GM18873 (cell line): ENCODE data around the gene RNF150.

Experiments
- ATAC-seq: cut with Tn5 transposase; IDR thresholded peaks from one replicate; pipeline ENCODE4 v1.9.1; 2021; ENCODE audit warnings: mild to moderate bottlenecking, moderate library complexity, moderate number of reproducible peaks; ENCODE audit not compliant: unreplicated experiment, low FRiP score

The RNF150 gene

DNA sequence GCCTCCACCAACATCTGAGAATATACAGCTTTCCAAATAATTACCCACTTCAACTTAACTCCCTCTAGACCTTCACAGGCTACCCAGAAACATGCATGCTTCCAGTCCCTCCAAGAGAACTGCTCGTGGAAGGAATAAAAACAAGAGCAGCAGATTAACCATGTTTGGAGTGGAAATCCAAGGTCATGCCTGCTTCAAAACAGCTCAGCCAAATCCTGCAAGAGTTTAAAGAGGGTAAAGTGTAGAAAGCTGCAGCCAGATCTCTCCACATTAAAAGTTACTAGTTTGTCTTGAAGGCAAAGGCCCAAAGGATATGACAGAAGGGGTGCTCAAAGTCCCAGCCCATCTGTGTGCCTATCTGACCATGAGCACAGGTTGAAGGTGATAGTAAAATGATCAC lies 139.3 kb downstream of the RNF150 start:
- ATAC-seq: no peak

DNA sequence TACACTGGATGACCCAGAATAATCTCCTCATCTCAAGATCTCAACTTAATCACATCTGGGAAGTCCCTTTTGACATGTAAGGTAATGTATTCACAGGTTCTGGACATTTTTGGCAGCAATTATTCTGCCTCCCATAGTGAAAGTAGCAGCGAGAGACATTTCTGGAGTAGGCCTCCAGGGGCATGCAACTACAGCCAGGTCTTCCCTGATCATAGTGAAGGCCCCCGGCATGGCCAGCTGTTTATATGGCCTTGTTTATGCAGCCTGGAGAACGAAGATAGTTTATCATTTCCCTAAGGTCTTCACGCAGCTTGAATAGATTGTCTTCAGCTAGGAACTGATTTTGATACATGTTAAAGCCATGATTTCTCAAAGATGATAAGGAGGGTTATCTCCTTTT lies 139.9 kb downstream of the RNF150 start:
- ATAC-seq: no peak

DNA sequence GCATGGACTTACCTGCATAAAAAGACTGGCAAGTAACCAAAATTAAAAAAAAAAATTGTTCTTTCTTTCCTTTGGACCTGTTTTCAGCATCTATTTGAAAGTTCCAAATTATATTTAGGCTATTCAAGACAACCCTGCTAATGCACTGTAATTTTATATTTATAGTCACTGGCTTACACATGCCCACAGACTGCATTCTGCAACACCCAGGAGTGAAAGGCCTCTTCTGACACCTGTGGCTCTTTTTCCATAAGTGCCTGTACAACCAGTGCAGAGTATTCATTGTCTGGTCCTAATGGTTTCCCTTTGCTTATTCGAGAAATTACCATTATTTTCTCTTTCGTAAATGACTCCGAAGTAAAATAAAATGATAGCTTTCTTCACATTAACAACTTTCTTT lies 143.3 kb downstream of the RNF150 start:
- ATAC-seq: no peak

DNA sequence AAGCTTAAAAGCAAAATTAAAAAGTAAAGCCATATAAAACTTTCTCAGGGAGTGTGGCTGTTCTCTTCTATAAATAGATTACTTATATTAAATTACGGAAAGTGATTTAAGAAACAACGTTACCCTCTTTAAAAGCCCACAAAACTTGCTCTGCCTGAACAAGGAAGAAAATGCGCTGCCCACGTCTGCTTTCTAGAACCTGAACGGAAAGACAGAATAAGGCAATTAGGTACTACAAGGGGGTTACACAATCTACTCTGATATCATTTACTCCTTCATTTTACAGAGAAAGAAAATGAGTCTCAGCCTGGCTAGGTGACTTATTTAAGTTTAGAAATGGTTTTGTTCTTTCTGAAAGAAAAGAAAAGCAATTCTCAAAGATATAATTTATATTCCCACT lies 147.2 kb downstream of the RNF150 start:
- no peak for ATAC-seq

DNA sequence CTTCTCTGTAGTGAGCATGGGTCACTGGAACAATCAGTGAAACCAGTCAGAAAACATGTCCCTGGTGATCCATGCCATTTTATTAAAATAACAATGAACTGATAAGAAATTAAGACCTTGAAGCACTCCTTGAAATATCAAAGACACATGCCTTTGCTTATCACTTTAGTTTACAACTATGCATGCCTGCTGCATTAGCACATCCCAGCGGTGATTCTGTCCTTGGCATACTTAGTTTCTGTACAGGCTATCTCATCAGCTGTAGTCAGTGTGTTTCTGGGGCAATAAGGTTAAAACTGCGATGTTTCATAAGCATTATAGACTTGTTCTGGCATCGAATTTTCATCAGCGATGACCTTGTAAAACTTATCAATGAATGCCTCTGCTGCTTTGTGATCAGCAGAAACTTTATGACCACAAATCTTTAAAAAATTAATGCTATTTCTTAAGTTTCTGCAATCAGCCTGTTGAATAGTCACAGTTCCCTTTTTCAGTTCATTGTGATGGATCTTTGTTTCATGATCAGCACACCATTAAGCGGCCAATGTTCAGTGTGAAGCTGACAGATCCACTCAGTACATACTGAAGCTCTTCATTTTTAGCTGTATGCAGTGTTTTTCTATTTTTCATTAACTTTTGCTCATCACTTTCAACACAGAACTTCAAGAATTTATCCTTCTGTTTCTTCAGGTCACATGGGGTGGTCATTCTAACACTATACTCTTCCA lies 150.5 kb downstream of the RNF150 start:
- ATAC-seq: no peak

DNA sequence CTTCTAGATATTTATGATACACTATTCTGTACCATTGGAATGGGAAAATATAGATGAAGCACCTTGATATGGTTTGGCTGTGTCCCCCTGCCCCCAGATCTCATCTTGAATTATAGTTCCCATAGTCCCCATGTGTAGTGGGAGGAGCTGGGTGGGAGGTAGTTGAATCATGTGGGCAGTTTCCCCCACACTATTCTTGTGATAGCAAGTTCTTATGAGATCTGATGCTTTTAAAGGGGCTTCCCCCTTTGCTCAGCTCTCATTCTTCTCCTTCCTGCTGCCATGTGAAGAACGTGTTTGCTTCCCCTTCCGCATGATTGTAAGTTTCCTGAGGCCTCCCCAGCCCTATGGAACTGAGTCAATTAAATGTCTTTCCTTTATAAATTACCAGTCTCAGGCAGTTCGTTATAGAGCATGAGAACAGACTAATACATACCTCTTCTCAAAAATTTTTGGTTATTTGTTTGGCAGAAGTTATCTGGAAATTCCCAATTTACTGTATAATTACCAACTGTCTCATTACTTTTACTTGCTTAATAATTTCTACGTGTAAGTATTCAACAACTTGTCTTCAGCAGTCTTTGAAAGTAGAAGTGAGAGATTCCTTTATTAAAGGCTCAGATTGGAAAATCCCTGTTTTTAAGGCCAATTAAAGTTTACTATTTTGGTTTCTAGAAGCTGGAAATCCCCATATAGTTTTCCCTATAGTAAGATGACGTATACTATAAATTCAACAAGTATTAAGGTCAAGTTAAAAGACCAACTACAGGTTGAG lies 152.7 kb downstream of the RNF150 start:
- ATAC-seq: no peak

DNA sequence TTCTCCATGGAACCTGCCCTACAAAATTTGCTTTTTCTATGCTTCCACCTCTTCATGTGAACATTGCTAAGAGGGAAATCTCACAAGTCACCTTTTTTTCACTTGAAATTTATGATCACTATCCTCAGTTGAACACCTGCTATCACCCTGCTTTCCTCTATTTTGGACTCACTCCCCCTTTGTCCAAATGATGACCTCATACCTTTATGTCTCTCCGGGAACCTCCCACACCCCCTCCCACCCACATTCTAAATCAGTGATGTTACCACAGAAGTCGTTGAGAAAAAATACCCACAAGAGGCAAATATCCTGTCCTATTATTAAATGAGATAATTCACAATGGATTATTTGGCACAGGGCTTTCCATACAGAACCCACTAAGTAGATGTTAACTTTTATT lies 156.5 kb downstream of the RNF150 start:
- ATAC-seq: no peak

DNA sequence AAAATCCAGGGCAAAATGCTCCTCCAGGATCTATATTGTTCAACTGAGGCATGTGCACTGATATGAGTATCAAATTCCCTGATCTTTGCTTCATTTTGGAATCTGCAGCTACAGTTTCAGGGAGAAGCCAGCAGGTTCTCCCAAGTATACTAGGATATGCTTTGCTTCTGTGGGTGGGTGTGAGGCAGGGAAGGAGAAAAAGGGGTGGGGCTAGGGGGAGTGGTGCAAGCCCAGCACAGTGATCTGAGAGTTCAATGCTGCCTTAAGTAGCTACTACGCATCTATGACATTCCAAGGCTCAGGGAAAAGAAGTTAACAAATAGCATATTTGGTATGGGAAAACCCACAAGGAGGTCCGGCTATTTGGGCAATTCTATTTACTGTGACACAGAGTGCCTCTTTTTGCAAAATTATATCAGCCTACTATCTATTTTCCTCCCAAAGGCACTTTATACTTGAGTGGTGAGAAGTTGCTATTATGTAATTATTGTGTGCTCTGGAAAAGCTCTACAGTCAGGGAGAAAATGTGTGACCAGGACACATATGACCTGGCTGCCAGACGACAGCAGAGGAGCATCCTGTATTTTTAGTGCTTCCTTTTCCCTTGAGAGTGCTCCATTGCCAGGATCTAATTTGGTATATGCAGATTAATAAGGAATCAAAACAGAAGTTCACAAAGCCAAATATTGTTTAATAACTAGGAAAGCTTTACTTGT lies 162.0 kb downstream of the RNF150 start:
- no peak for ATAC-seq

DNA sequence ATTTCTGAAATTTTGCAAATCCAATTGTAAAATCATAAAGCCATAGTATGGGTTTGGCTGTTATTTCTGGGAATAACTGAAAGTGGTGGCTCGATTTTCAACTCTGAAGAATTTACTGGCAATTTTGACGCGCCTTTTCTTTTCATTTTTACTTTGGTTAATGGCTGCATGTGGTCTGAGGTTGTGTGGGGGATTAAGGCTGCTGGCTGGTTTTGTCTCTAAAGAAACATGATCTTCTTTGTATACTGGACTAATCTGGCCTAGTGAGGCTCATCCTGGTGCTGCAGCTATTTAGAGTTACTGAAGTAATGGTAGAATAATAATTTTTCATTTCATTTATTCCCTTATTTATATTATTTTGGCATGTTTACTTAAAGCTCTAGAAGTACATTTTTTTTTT lies 164.0 kb downstream of the RNF150 start:
- ATAC-seq: no peak

DNA sequence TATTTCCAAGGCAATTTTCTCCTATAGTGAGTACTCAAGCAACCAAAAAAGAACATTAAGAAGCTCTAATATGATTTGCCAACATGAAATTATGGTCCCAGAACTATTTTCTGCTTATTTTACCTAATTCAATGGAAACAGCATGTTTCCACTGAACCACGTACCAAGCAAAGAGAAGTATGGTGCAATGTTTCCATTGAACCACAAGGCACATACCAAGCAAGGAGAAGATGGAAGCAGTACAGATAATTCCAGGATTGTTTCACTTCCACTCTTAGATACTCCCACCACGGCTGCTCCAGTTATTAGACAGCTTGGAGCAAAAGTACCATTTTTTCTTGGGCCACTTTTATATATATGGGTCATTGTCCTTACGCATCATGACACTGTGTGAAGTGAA lies 164.9 kb downstream of the RNF150 start:
- no peak for ATAC-seq

DNA sequence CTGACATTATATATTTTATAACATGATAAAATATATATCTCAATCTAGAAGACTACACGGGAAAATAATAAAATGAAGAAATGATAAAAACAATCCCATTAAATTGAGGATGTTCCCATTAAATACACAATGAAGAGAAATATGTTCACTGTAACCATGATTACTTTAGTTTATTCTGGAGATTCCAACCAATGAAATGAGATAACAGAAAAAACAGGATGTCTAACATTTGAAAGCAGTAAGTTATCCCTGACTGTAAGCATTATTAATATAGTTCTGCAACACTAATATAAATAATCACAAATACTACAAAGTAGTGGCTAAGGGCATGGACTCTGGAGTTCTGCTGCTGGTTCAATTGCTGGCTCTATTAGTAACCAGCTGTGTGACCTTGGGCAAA lies 169.4 kb downstream of the RNF150 start:
- no peak for ATAC-seq

DNA sequence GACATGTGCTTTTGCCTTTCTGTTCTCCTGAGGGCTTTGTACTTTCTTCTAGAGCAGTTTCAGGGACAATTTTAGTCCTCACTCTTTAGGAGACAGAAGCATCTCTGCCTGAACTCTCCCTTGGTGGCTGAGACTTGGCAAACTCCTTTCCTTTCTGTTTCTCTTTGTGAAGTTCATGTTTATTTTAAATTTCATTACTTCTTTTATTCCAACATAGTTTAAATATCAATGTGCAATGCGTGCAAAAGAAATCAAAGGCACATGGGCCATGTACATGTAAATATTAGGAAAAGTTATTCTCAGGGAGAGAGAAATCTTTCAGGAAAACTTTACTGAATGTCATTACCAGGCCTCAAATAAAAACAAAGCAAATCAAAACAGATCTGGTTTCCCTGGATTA lies 177.6 kb downstream of the RNF150 start:
- no peak for ATAC-seq

DNA sequence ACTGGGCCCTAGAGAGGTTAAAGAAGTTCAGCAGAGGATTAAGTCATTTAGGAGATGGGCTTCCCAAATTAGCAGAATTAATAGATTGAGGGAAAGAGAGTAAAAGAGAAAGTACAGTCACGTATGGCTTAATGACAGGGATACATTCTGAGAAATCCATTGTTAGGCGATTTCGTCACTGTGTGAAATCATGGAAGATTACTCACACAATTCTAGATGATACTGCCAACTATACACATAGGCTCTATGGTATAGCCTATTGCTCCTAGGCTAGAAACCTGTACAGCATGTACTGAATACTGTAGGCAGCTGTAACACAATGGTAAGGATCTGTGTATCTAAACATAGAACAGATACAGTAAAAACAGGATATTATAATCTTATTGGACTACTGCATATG lies 180.6 kb downstream of the RNF150 start:
- ATAC-seq: no peak

DNA sequence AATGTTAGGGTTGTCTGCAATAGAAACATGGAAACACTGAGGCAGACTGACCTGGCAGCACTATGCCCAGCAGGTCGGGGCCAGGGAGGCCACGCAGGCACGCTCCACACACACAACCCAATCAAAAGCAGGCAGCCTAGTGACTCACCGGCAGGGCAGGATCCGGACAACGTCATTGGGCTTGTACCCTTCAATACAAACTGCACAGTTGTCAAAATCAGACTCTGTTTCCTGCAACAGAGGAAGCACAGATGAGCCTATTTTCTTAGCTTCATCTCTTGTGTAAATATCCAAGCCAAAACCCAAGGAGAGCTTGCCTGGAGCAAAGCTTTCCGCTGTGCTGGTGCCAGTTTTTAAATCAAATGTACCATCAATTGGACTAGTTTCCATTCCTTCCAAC lies 185.8 kb downstream of the RNF150 start:
- ATAC-seq: no peak

DNA sequence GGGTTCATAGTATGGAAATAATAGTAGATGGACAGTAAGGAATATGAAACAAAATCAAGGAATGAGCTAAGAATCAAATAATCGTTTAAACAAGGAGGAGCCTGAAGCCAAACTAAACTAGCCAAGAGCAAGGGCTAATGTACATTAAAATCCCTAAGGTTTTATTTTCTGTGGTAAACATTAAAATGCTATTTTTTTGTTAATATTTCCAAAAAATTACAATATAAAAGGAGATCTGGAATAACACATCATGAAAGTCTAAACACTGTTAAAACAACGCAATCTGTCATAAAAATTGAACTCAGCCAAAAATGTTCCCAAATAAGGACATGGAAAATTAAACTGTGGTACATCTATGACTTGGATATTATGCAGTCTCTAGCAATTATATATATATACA lies 188.2 kb downstream of the RNF150 start:
- ATAC-seq: no peak

DNA sequence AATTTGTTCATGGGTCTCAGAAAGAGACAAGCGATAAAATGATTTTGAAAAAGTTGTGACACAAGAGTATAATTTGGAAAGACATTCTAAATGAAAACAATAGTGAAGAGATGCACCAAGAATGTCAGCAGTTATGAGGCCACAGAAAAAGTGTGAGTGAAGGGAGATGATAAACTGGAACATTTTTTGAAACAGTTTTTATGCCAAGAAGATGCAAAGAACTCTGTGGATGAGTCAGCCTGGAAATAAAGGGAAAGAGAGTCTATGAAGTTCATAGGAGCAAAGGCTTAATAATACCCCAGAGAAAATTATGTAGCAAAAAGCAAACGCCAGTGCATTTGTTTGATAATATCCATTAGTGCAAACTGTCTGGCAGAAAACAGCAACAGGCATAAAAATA lies 188.7 kb downstream of the RNF150 start:
- no peak for ATAC-seq

DNA sequence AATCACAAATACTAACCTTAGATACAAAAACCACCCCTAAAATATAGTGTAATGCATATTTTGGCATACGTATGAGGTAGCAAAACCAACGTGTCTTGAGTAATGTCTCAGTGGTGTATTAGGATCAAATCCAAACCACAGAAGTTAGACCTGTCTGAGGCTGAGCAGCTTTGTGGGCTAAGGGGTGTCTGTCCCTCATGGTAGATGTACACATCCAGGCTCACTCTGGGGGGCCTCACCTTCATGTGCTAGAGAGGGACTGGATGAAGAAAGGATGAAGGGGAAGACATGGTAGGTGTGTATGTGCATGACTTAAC lies 189.1 kb downstream of the RNF150 start:
- ATAC-seq: no peak

DNA sequence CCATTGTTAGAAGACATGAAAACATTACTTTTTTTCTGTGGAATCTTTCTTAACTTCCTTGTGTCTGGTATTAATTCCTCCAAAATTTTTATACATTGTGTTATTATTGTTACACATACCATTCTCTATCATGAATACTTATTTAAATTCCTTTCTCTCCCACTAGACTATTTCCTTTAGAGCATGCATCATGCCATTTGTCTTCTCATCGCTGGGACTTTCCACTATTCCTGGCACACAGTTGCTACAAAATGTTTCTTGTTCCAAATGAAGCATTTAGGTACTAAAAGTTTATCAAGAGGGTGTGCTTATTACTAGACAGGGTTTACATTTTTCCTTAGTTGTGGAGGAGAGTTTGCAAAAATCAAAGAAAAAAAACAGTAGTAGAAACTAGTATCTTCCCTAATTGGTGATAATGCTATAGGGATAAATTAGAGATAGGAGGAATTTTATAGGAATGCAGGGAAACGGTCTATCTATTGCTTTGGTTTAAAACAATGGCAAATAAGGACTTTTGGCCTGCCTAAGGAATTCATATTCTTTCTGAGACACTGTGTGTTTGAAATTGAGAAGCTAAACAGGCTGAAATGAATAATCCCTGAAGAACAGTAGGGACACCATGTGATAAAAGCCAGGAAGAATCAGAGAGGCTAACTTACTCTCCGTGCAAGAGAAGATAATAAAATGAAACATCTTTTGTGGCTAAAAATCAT lies 189.6 kb downstream of the RNF150 start:
- no peak for ATAC-seq

DNA sequence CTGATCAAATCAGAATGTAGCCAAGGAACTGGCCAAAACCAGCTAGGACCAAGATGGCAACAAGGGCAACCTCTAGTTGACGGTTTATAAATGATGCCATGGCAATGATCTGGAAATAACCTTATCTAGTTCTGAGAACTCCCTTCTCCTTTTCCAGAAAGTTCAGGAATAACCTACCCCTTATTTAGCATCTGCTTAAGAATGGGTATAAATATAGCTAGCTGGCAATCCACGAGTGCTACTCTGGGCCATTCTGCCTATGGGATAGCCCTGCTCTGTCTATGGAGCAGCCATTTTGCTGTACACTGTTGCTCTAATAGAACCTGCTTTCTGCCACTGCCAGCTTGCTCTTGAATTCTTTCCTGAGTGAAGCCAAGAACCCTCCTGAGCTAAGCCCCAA lies 192.7 kb downstream of the RNF150 start:
- ATAC-seq: no peak

DNA sequence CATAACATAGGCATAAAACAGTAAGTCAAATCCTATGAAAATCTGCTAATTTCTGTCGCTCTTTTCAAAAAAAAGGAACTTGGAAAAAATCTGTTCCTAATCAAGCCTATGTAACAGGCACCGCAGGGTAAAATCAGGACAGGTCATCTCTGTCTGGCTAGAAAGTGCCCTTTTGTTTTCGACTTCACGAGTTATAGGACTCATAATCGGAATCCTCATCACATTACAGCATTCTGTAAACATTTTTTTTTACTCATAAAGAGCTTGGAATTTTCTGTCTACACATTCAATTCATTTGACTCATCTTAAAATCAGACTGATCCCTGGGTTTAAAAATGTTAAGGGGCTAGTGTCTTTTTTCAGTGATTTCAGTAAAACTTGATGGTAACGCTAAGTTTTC lies 195.4 kb downstream of the RNF150 start:
- ATAC-seq: no peak

DNA sequence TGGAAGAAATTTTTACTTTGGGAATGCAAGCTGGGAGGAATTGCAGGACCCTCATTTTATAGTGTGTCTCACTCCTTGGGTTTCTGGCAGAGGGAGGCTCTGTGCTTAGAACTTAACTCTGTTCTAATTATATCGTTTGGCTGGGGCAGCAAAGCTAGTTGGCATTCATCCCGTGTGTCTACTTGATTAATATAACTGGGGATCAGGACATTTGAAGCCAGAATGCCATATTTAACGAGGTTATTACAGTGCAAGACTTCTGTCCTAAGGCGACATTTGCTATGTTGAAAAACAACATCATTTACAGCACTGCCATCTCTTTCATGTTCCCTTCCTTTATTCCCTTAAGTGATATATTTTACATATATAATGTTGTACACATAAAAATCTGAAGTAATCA lies 198.0 kb downstream of the RNF150 start:
- no peak for ATAC-seq
